ENCODE results near the gene TMEM95.

TMEM95 gene

GRCh38 chr17:7388856-7389255 is 33.9 kb downstream of the TMEM95 start (continued):
- TF ChIP-seq HIC1 (tag by site-specific recombination; IDR thresholded peaks at IDR 0.05) (no peak), ZNF792 (tag by site-specific recombination; IDR thresholded peaks at IDR 0.05) (no peak), ZNF175 (tag by site-specific recombination; IDR thresholded peaks at IDR 0.05) (no peak), ZNF274 (IDR thresholded peaks at IDR 0.05; ENCODE audit: low read length) (no peak), ZNF274 (tag by site-specific recombination; IDR thresholded peaks at IDR 0.05; ENCODE audit: borderline replicate concordance) (no peak), ZNF341 (tag by site-specific recombination; IDR thresholded peaks at IDR 0.05; ENCODE audit: low read depth) (no peak), ZNF560 (tag by site-specific recombination; IDR thresholded peaks at IDR 0.05; ENCODE audit: borderline replicate concordance) (no peak)

DNA sequence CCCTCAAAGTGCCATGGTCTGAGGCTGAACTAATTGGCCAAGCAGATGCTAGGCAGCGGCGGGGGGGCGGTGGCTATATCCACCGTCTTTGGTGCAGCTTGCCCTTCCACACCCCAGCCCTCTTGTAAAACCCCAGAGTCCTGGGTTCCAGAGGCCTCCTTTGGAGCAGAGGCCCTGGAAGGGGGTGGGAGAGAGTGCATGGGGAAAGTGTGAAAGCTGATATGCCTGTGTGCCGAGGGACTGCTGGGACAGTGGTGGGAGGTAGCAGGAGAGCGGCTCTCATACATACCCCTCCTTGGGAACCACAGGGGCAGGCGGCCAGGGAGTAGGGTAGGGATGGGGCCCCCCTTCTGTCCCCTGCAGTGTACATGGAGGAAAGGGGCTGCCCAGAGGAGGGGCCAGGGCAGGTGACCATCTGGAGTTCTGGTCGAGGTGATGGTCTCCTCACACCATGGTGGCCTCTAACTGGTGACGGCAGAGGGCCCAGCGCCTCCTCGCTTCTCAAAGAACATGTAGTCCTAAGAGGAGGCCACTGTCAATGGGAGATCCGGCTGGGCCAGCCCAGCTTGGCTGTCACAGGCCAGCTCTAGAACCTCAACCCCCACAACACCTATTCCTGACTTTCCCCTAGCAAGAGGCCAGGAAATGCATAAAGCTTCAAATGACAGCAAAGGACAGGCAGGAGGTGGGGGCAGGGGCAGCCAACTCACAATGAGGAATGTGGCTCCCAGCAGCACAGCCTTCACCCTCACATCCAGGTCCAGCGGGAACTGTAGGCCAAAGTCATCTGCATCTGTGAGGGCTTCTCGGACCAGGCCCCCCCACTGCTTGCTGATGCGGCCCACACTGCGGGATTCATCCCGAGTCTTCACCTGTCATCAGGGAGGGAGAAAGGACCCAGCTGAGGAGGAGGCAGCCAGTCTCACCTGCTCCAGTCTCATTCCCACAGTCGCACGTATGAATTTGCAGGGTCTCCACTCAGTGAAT is 35.3 kb downstream of the TMEM95 start:
- POLR2A ChIA-PET = interaction anchor here (3.6 kb wide), 1 partner anchor 13 kb away, joined by 19 read pairs; the partner anchor contains the start of gene TMEM256
- Histone ChIP-seq H3K4me1 (ENCODE audit: control insufficient read depth, insufficient read depth, low read length) (peaks cover 3% of the 10 kb centered on the region), H3K9me3 (ENCODE audit: control insufficient read depth, insufficient read depth, low read depth, low read length) (no peaks in the 10 kb centered on the region), H3K27ac (ENCODE audit: extremely low read depth, low read depth, low read length) (no peak overlapping the region), H3K4me3 (ENCODE audit: low read depth, low read length) (no peak overlapping the region), H3K36me3 (ENCODE audit: control insufficient read depth in 2 of 2, insufficient read depth in 1 of 2, low read length in 2 of 2) (peaks cover 0 to 36% of the 10 kb centered on the region in 2 experiments; a peak in 2 of 3 replicates)
- 0 out of 2 replicates have a peak, but pooled peaks have one; percentile 12 for TF ChIP-seq ZFHX2 (tag by site-specific recombination; conservative IDR thresholded peaks at IDR 0.05)
- TF ChIP-seq ZIC2 (tag by site-specific recombination; IDR thresholded peaks at IDR 0.05) = peak; percentile 96
- no peak for TF ChIP-seq ZNF266 (tag by site-specific recombination; IDR thresholded peaks at IDR 0.05; ENCODE audit: low read depth)
- CTCF ChIA-PET = interaction anchor here (0.6 kb wide), 1 partner anchor 127 kb away, joined by 3 read pairs; no protein-coding TSS in a partner anchor

- ChIA-PET POLR2A (interaction anchor here (1.6 kb wide), 1 partner anchor 13 kb away, joined by 8 read pairs; the partner anchor contains the start of gene TMEM256), CTCF (interaction anchor here (1.2 kb wide), 1 partner anchor 37 kb away, joined by 3 read pairs; no protein-coding TSS in a partner anchor)
- H3K9me3 ChIP-seq (ENCODE audit: control insufficient read depth, insufficient read depth, low read depth, low read length) = no peaks in the 10 kb centered on the region
- TF ChIP-seq ZNF354C (tag by site-specific recombination; IDR thresholded peaks at IDR 0.05; ENCODE audit: borderline replicate concordance, low read depth) (no peak), SCRT2 (tag by site-specific recombination; IDR thresholded peaks at IDR 0.05) (0 out of 2 replicates have a peak, but pooled peaks have one; percentile 19)
- peaks cover 3% of the 10 kb centered on the region for H3K4me1 ChIP-seq (ENCODE audit: control insufficient read depth, insufficient read depth, low read length)
- H3K36me3 ChIP-seq (ENCODE audit: control insufficient read depth in 2 of 2, insufficient read depth in 1 of 2, low read length in 2 of 2) = peaks cover 0 to 36% of the 10 kb centered on the region in 2 experiments; a peak in 2 of 3 replicates
- H3K27ac ChIP-seq (ENCODE audit: extremely low read depth, low read depth, low read length) = no peak overlapping the region
- no peak overlapping the region for H3K4me3 ChIP-seq (ENCODE audit: low read depth, low read length)
These were observed 36.4 kb downstream of the TMEM95 start for GRCh38 chr17:7391307-7391706.

- POLR2A ChIA-PET = interaction anchor here (0.5 to 3.4 kb wide), 6 partner anchors 7 to 437 kb away, joined by 3 to 67 read pairs (median 5); partner anchors contain the start of gene TMEM256
- peaks cover 0 to 36% of the 10 kb centered on the region in 2 experiments; a peak in 2 of 3 replicates for H3K36me3 ChIP-seq (ENCODE audit: control insufficient read depth in 2 of 2, insufficient read depth in 1 of 2, low read length in 2 of 2)
- peaks cover 3% of the 10 kb centered on the region for H3K4me1 ChIP-seq (ENCODE audit: control insufficient read depth, insufficient read depth, low read length)
- no peak overlapping the region for H3K4me3 ChIP-seq (ENCODE audit: low read depth, low read length)
- H3K27ac ChIP-seq (ENCODE audit: extremely low read depth, low read depth, low read length) = no peak overlapping the region
- TF ChIP-seq ZFHX2 (tag by site-specific recombination; conservative IDR thresholded peaks at IDR 0.05) (0 out of 2 replicates have a peak, but pooled peaks have one; percentile 7), ZSCAN4 (tag by site-specific recombination; IDR thresholded peaks at IDR 0.05) (no peak)
- no peaks in the 10 kb centered on the region for H3K9me3 ChIP-seq (ENCODE audit: control insufficient read depth, insufficient read depth, low read depth, low read length)
- CTCF ChIA-PET = interaction anchor here (0.7 to 2.0 kb wide), 6 partner anchors 11 to 1951 kb away, joined by 3 to 5 read pairs (median 3); partner anchors contain the start of gene TMEM256
These were observed 38.0 kb downstream of the TMEM95 start for GRCh38 chr17:7392696-7393612.
